Ishikawa (cell line): Measurements from ENCODE around the gene CELSR1.

Source experiments
- CEBPB ChIP-seq: IDR thresholded peaks from 2 replicates; pipeline ENCODE4 v1.6.1; 2012
- CREB1 ChIP-seq: IDR thresholded peaks from 2 replicates; pipeline ENCODE4 v1.6.1; 2012; ENCODE audit warnings: low read depth
- EGR1 ChIP-seq: IDR thresholded peaks from 2 replicates; pipeline ENCODE4 v1.6.1; 2012
- EP300 ChIP-seq: IDR thresholded peaks from 2 replicates; pipeline ENCODE4 v1.6.1; 2012; ENCODE audit warnings: borderline replicate concordance
- FOXM1 ChIP-seq: IDR thresholded peaks from 2 replicates; pipeline ENCODE4 v1.6.1; 2012; ENCODE audit warnings: low read depth, borderline replicate concordance
- NFIC ChIP-seq: IDR thresholded peaks from 2 replicates; pipeline ENCODE4 v1.6.1; 2012
- RAD21 ChIP-seq: IDR thresholded peaks from 2 replicates; pipeline ENCODE4 v1.6.1; 2012; ENCODE audit warnings: low read depth
- TAF1 ChIP-seq: IDR thresholded peaks from 2 replicates; pipeline ENCODE4 v1.6.1; 2012; ENCODE audit warnings: low read depth, mild to moderate bottlenecking
- TCF12 ChIP-seq: IDR thresholded peaks from 2 replicates; pipeline ENCODE4 v1.6.1; 2012; ENCODE audit warnings: low read depth
- TEAD4 ChIP-seq: IDR thresholded peaks from 2 replicates; pipeline ENCODE4 v1.6.1; 2012
- YY1 ChIP-seq: IDR thresholded peaks from 2 replicates; pipeline ENCODE4 v1.6.1; 2012; ENCODE audit warnings: low read depth
- ZBTB7A ChIP-seq: IDR thresholded peaks from 2 replicates; pipeline ENCODE4 v1.6.1; 2012; ENCODE audit warnings: low read depth
- TF ChIP-seq, protein P1 (sequence below): IDR thresholded peaks from 2 replicates; pipeline ENCODE4 v1.6.1; 2012
- TF ChIP-seq, protein P2 (sequence below): IDR thresholded peaks from 2 replicates; pipeline ENCODE4 v1.6.1; 2012; ENCODE audit warnings: low read depth, mild to moderate bottlenecking
- TF ChIP-seq, protein P3 (sequence below): IDR thresholded peaks from 2 replicates; pipeline ENCODE4 v1.6.1; 2012

The CELSR1 gene

DNA sequence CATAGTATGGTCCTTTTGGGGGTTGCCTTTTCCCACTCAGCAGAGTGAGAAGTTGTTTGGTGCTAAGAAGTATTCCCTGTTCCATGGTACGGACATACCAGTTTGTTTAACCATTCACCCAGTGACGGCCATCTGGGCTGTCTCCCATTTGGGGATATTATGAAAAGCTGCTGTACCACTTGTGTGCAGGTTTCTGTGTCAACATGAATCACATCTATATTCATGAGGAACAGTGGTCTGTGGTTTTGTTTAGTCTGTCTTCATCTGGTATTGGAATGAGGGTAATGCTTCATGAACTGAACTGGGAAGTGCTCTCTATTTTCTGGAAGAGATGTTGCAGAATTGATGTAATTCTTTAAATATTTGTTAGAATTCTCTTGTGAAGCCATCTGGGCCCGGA is 112.4 kb downstream of the CELSR1 start:
- TF ChIP-seq RAD21 (no peak), TAF1 (no peak)
- TF ChIP-seq, protein P1, sequence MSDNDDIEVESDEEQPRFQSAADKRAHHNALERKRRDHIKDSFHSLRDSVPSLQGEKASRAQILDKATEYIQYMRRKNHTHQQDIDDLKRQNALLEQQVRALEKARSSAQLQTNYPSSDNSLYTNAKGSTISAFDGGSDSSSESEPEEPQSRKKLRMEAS = no peak

DNA sequence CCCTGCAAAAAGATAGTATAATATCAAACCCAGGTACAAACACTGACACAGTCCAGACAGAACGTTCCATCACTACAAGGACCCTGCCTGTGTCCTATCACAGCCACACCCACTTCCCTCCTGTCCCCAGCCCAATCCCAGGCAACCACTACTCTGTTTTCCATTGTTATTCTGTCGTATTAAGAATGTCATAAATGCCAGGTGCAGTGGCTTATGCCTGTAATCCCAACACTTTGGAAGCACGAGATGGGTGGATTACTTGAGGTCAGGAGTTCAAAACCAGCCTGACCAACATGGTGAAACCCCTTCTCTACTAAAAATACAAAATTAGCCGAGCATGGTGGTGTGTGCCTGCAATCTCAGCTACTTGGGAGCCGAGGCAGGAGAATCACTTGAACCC is 112.9 kb downstream of the CELSR1 start:
- TF ChIP-seq TCF12 = no peak
- TF ChIP-seq EGR1 = no peak
- TF ChIP-seq CEBPB = no peak
- no peak for TF ChIP-seq CREB1
- no peak for TF ChIP-seq EP300
- no peak for TF ChIP-seq FOXM1
- TF ChIP-seq, protein P2, sequence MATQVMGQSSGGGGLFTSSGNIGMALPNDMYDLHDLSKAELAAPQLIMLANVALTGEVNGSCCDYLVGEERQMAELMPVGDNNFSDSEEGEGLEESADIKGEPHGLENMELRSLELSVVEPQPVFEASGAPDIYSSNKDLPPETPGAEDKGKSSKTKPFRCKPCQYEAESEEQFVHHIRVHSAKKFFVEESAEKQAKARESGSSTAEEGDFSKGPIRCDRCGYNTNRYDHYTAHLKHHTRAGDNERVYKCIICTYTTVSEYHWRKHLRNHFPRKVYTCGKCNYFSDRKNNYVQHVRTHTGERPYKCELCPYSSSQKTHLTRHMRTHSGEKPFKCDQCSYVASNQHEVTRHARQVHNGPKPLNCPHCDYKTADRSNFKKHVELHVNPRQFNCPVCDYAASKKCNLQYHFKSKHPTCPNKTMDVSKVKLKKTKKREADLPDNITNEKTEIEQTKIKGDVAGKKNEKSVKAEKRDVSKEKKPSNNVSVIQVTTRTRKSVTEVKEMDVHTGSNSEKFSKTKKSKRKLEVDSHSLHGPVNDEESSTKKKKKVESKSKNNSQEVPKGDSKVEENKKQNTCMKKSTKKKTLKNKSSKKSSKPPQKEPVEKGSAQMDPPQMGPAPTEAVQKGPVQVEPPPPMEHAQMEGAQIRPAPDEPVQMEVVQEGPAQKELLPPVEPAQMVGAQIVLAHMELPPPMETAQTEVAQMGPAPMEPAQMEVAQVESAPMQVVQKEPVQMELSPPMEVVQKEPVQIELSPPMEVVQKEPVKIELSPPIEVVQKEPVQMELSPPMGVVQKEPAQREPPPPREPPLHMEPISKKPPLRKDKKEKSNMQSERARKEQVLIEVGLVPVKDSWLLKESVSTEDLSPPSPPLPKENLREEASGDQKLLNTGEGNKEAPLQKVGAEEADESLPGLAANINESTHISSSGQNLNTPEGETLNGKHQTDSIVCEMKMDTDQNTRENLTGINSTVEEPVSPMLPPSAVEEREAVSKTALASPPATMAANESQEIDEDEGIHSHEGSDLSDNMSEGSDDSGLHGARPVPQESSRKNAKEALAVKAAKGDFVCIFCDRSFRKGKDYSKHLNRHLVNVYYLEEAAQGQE = no peak
- TF ChIP-seq ZBTB7A = no peak
- TF ChIP-seq TEAD4 = no peak
- TF ChIP-seq, protein P3, sequence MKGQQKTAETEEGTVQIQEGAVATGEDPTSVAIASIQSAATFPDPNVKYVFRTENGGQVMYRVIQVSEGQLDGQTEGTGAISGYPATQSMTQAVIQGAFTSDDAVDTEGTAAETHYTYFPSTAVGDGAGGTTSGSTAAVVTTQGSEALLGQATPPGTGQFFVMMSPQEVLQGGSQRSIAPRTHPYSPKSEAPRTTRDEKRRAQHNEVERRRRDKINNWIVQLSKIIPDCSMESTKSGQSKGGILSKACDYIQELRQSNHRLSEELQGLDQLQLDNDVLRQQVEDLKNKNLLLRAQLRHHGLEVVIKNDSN = no peak
- TF ChIP-seq, protein P1 = no peak
- TF ChIP-seq NFIC = no peak
- TF ChIP-seq YY1 = no peak
- no peak for TF ChIP-seq TAF1
- TF ChIP-seq RAD21 = no peak

DNA sequence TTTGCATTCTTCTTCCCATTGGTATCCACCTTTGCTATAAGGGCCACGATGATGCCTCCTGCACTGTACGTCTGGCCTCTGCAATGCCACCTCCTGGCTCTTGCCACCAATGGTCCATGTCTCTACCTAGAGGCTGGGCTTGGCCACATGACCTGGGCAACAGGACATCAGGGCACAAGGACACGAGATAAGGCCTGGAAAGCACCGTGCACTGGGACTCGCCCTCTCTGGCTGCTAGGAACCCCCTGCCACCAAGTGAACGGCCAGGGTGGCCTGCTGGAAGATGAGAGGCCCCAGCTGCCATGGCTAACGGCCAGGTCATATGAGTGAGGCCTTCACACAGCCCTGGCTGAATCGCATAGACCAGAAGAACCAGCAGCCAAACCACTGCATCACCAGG is 114.5 kb downstream of the CELSR1 start:
- TF ChIP-seq, protein P1 = no peak
- TF ChIP-seq NFIC (no peak), TEAD4 (no peak), EP300 (no peak)
- TF ChIP-seq, protein P3 = 0 out of 2 replicates have a peak, but pooled peaks have one; percentile 18

DNA sequence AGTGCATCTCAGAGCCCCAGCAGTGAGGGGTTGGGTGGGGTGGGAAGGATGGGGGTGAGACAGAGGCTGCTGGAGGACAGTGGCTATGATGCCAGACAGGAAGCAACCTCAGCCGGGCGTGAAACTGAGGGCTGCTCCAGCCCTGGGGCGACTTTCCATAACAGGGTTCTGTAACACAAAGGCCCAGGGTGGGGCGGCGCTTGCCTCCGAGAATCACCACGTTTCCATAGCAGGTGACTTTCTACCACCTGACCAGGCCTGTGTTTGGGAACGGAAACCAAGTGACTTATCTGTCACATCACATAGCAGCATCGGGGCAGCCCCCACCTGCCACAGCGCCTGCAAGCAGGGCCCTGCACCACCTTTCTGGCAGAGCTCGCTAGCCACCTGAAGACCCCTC is 116.2 kb downstream of the CELSR1 start:
- TF ChIP-seq TCF12 (0 out of 2 replicates have a peak, but pooled peaks have one; percentile 51), CREB1 (no peak), YY1 (no peak)
- TF ChIP-seq, protein P3 = peak; percentile 46; the same call in 1 of the 2 replicates

DNA sequence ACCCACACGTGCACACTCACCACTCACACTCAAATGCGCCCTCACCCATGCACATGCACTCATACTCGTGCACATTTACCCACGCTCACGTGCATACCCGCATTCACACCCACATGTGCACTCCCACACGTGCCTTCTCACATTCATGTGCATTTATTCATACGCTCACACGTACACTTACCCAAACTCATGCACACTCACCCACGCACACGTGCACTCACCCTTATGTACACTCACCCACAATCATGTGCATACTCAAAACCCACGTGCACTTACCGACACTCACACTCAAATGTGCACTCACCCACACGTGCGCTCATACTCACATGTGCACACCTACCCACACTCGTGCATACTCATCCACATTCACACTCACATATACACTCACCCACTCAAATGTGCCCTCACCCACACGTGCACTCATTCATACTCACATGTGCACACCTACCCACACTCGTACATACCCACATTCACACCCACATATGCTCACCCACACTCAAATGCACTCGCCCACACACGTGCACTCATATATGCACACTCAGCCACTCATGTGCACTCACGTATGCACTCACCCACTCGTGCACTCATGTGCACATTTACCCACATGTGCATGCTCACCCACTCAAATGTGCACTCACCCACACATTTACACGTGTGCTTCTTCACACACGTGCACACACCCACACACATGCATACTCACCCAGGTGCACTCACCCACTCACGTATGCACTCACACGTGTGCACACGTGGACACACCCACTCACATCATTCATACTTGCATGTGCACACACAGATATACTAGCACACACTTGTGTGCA is 117.5 kb downstream of the CELSR1 start:
- TF ChIP-seq ZBTB7A (no peak), FOXM1 (no peak), YY1 (no peak), EGR1 (no peak), NFIC (no peak), CEBPB (no peak), RAD21 (no peak), TCF12 (no peak), TEAD4 (no peak), EP300 (no peak)
- TF ChIP-seq, protein P2 = no peak
- TF ChIP-seq, protein P1 = no peak
